MCF 10A (cell line): Measurements from ENCODE around the gene SH3BP5L. TPM values are rescaled to one million over a fixed set of nuclear protein-coding genes. Genes with fewer than 3 reads are reported as not detected.

ENCODE experiments used
- BruUV-seq: library from RNA; stranded (reverse); fragments of 400-500 nt; replicated peaks from 2 replicates; lab custom pipeline; 2021; lab: Mats Ljungman, UMichigan
- CTCF ChIA-PET: fragments of 300-600 bp; sonication (Branson Sonifier 250); formaldehyde crosslinking; extraction: SDS; loops from one replicate; lab custom pipeline; 2021; ENCODE audit warnings: antibody characterized with exemption, inconsistent platforms; lab: Yijun Ruan, JAX
- POLR2A ChIA-PET: fragments of 300-600, 350-650 bp; sonication (Branson Sonifier 250); formaldehyde crosslinking; extraction: SDS; loops from one replicate; lab custom pipeline; 2020; ENCODE audit warnings: antibody characterized with exemption, inconsistent platforms; lab: Yijun Ruan, JAX
- DNase-seq: peaks from one replicate; pipeline ENCODE4 v3.0.0-alpha.2; 2018; ENCODE audit not compliant: unreplicated experiment
- H3K27ac Mint-ChIP-seq: one replicate; pipeline ENCODE4 v1.8.0; 2022; ENCODE audit warnings: mild to moderate bottlenecking, low read depth, mixed read lengths; ENCODE audit not compliant: unreplicated experiment
- H3K27me3 Mint-ChIP-seq: one replicate; pipeline ENCODE4 v1.8.0; 2022; ENCODE audit warnings: mixed read lengths; ENCODE audit not compliant: insufficient read depth, unreplicated experiment
- H3K36me3 Mint-ChIP-seq: one replicate; pipeline ENCODE4 v1.8.0; 2022; ENCODE audit warnings: mild to moderate bottlenecking, moderate library complexity, mixed read lengths; ENCODE audit not compliant: insufficient read depth, unreplicated experiment
- H3K4me1 Mint-ChIP-seq: one replicate; pipeline ENCODE4 v1.8.0; 2022; ENCODE audit warnings: mixed read lengths; ENCODE audit not compliant: insufficient read depth, unreplicated experiment
- H3K4me3 Mint-ChIP-seq: one replicate; pipeline ENCODE4 v1.8.0; 2022; ENCODE audit warnings: mild to moderate bottlenecking, moderate library complexity, mixed read lengths; ENCODE audit not compliant: unreplicated experiment
- H3K9me3 Mint-ChIP-seq: one replicate; pipeline ENCODE4 v1.8.0; 2022; ENCODE audit warnings: mixed read lengths; ENCODE audit not compliant: unreplicated experiment
- intact Hi-C: fragments of 100-400 bp; cut with micrococcal nuclease; formaldehyde crosslinking; loops from 2 replicates; pipeline ENCODE4 v1.14.1; 2022
- total RNA-seq: library from RNA; stranded (reverse); gene quantifications from 2 replicates; pipeline ENCODE4 v1.2.3, GENCODE V29; 2022
- TF ChIP-seq, protein P1 (sequence below): fragments of 200-600 bp; IDR thresholded peaks from one replicate; pipeline ENCODE4 v1.8.0; 2022; ENCODE audit warnings: antibody characterized with exemption, mild to moderate bottlenecking; ENCODE audit not compliant: unreplicated experiment

The SH3BP5L gene
- total RNA-seq, 1 experiment from 2014 or later = 31.5 TPM

DNA sequence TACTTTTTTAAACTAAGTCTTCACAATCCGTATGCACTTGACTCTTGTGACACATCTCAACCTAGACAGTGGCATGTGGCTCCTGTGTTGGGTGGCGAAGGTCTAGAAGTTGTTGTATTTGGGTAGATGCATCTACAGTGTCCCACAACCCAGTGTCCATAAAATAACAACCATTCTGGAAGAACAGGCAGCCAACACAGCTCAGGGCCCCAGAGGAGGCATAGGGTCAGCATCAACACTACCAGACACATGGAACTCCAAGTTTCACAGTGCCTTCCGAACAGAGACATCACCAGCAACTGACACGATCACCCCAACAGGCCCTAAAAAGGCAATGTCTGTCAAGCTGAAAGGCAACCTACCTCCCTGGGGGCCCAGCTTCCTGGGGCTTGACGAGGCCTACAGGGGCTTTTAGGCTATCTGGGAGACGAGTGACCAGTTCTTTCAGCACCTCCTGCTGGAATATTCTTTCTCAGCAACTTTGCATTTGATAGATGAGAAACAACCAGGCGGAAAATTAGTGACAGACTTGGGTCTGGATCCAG lies 5.6 kb downstream of the SH3BP5L start:
- intact Hi-C loops = no loop called here
- no peak for DNase-seq
- TF ChIP-seq, protein P1, sequence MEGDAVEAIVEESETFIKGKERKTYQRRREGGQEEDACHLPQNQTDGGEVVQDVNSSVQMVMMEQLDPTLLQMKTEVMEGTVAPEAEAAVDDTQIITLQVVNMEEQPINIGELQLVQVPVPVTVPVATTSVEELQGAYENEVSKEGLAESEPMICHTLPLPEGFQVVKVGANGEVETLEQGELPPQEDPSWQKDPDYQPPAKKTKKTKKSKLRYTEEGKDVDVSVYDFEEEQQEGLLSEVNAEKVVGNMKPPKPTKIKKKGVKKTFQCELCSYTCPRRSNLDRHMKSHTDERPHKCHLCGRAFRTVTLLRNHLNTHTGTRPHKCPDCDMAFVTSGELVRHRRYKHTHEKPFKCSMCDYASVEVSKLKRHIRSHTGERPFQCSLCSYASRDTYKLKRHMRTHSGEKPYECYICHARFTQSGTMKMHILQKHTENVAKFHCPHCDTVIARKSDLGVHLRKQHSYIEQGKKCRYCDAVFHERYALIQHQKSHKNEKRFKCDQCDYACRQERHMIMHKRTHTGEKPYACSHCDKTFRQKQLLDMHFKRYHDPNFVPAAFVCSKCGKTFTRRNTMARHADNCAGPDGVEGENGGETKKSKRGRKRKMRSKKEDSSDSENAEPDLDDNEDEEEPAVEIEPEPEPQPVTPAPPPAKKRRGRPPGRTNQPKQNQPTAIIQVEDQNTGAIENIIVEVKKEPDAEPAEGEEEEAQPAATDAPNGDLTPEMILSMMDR = no peak
- ChIA-PET POLR2A (interaction anchor here (0.6 to 1.2 kb wide), 5 partner anchors 8 to 717 kb away, joined by 3 to 5 read pairs (median 5); partner anchors contain the start of gene ZNF672), CTCF (interaction anchor here (0.6 to 5.1 kb wide), 5 partner anchors 8 to 193 kb away, joined by 3 to 40 read pairs (median 4); no protein-coding TSS in a partner anchor)
- no peaks in the 10 kb centered on the region for H3K9me3 Mint-ChIP-seq
- no TSS peak for BruUV-seq
- H3K27ac Mint-ChIP-seq = peak overlapping the region; percentile 16
- peaks cover 82% of the 10 kb centered on the region for H3K36me3 Mint-ChIP-seq
- no peaks in the 10 kb centered on the region for H3K27me3 Mint-ChIP-seq
- H3K4me1 Mint-ChIP-seq = peaks cover 48% of the 10 kb centered on the region
- H3K4me3 Mint-ChIP-seq = no peak overlapping the region

- Mint-ChIP-seq H3K4me3 (no peak overlapping the region), H3K4me1 (peaks cover 35% of the 10 kb centered on the region), H3K27me3 (no peaks in the 10 kb centered on the region), H3K36me3 (peaks cover 83% of the 10 kb centered on the region), H3K27ac (peak overlapping the region; percentile 57), H3K9me3 (no peaks in the 10 kb centered on the region)
- DNase-seq = no peak
- no TSS peak for BruUV-seq
- TF ChIP-seq, protein P1 = no peak
- intact Hi-C loops = no loop called here
- ChIA-PET POLR2A (interaction anchor here (1.2 kb wide), 2 partner anchors 10 to 19 kb away, joined by 3 to 4 read pairs; partner anchors contain the start of gene ZNF672), CTCF (interaction anchor here (0.5 to 5.1 kb wide), 6 partner anchors 12 to 574 kb away, joined by 3 to 40 read pairs (median 3); no protein-coding TSS in a partner anchor)
Measured at GRCh38 chr1:248818505-248819374, 7.0 kb downstream of the SH3BP5L start.

DNA sequence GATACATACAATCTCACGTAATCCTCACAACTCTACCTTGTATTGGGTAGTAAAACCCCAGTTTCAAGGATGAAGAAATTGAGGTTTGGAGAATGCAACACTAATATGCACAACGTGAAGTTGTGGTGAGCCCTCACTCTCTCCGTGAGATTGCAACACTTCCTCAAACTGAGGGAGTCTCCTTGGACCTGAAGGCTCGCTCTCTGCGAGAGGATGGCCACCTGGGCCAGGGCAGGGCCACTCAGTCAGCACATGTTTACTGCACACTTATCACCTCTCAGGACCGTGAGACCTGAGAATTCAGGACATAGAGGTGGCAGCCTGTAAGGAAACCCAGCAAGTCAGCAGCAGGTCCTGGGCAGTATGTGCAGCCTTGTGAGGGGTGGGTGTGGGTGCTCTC lies 8.7 kb downstream of the SH3BP5L start:
- no peak overlapping the region for H3K4me3 Mint-ChIP-seq
- BruUV-seq = no TSS peak
- peaks cover 29% of the 10 kb centered on the region for H3K4me1 Mint-ChIP-seq
- intact Hi-C loops = no loop called here
- DNase-seq = no peak
- peak overlapping the region; percentile 57 for H3K27ac Mint-ChIP-seq
- POLR2A ChIA-PET = no interaction called here
- H3K36me3 Mint-ChIP-seq = peaks cover 83% of the 10 kb centered on the region
- TF ChIP-seq, protein P1 = no peak
- no peaks in the 10 kb centered on the region for H3K27me3 Mint-ChIP-seq
- CTCF ChIA-PET = interaction anchor here (0.6 to 1.2 kb wide), 3 partner anchors 11 to 582 kb away, joined by 3 to 4 read pairs (median 3); no protein-coding TSS in a partner anchor
- H3K9me3 Mint-ChIP-seq = no peaks in the 10 kb centered on the region
